ENCODE data around the gene PITPNC1.
"Not testable (repeated sequence)": the region's sequence is repeated elsewhere in the genome, so short reads cannot be mapped to it uniquely, and the experiment has no call there.

The PITPNC1 gene

DNA sequence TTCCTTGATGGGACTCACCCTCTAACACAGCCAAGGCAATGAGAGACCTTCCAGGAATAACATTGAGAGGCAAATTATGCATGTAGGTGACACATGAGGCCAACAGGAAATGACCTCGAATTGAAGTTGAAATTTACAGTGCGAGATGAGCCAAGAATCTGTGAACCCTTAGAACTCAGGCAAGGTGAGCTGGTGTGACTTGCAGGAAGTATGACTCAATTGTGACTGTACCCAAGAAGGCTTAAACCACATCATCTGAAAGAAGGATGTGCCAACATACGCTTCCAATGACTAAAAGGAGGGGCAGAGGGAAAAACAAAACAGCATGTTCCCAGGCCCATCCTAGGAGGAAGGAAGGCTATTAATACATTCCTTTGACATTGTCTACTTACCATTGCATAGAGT, 44.8 kb downstream of the PITPNC1 start:
- H3K4me3 ChIP-seq (replicated peaks; ENCODE audit: low read depth, low read length), result no peak overlapping the region
- TF ChIP-seq, protein P1, sequence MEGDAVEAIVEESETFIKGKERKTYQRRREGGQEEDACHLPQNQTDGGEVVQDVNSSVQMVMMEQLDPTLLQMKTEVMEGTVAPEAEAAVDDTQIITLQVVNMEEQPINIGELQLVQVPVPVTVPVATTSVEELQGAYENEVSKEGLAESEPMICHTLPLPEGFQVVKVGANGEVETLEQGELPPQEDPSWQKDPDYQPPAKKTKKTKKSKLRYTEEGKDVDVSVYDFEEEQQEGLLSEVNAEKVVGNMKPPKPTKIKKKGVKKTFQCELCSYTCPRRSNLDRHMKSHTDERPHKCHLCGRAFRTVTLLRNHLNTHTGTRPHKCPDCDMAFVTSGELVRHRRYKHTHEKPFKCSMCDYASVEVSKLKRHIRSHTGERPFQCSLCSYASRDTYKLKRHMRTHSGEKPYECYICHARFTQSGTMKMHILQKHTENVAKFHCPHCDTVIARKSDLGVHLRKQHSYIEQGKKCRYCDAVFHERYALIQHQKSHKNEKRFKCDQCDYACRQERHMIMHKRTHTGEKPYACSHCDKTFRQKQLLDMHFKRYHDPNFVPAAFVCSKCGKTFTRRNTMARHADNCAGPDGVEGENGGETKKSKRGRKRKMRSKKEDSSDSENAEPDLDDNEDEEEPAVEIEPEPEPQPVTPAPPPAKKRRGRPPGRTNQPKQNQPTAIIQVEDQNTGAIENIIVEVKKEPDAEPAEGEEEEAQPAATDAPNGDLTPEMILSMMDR (IDR thresholded peaks at IDR 0.05; ENCODE audit: low read length, missing control alignments), result no peak
- DNase-seq (ENCODE audit: low read depth), result peak; percentile 88

DNA sequence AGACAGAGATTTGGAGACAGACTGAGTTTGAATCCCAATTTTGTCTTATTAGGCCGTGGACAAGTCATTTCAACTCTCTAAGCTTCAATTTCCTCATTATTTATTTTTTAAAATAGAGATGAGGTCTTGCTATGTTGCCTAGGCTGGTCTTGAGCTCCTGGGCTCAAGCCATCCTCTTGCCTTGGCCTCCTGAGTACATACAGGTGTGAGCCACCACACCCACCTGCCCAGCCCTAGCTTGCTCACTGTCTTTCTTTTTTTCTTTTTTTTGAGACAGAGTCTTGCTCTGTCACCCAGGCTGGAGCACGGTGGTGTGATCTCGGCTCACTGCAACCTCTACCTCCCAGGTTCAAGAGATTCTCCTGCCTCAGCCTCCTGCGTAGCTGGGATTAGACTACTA, 45.2 kb downstream of the PITPNC1 start:
- not testable (repeated sequence) for DNase-seq (ENCODE audit: low read depth); H3K4me3 ChIP-seq (replicated peaks; ENCODE audit: low read depth, low read length)

DNA sequence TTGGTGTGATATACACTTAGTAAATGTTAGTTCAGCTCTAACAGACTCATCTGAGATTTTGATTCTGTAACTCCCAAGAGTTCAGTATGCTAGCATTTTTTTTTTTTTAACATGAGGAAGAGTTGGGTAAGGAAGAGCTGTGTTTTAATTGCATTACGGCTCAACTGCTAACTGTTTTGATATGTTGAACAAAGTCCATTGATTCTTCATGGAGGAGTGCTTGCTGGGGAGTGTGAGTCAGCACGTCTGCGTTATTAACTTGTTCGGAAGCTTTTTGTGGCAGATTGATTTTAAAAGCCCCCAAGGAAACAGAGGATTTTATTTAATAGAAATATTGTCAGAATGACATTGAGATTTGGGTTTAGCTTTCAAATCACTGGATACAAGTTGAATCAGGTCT, 45.8 kb downstream of the PITPNC1 start:
- no peak for DNase-seq (ENCODE audit: low read depth)
- TF ChIP-seq, protein P1 (IDR thresholded peaks at IDR 0.05; ENCODE audit: low read length, missing control alignments), result no peak
- H3K4me3 ChIP-seq (replicated peaks; ENCODE audit: low read depth, low read length), result no peak overlapping the region

DNA sequence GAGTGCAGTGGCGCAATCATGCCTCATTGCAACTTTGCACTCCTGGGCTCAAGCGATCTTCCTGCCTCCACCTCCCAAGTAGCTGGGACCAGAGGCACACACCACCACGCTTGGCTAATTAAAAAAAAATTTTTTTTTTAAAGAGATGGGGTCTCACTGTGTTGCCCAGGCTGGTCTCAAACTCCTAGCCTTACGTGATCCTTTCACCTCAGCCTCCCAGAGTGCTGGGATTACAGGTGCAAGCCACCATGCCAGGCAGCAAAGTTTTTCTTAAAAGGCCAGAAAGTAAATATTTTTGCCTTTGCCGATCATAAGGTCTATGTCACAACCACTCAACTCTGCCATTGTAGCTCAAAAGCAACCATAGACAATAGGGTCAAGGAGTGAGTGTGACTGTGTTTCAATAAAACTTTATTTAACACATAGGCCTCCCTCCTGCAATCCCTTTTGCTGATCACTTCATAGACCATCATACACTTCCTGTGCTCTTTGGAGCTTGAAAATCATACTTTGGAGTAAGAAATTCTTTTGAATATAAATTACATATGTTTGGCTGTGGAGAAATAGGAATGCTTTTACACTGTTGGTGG, 48.6 kb downstream of the PITPNC1 start:
- TF ChIP-seq, protein P1 (IDR thresholded peaks at IDR 0.05; ENCODE audit: low read length, missing control alignments), result no peak
- no peak overlapping the region for H3K4me3 ChIP-seq (replicated peaks; ENCODE audit: low read depth, low read length)
- DNase-seq (ENCODE audit: low read depth), result no peak

DNA sequence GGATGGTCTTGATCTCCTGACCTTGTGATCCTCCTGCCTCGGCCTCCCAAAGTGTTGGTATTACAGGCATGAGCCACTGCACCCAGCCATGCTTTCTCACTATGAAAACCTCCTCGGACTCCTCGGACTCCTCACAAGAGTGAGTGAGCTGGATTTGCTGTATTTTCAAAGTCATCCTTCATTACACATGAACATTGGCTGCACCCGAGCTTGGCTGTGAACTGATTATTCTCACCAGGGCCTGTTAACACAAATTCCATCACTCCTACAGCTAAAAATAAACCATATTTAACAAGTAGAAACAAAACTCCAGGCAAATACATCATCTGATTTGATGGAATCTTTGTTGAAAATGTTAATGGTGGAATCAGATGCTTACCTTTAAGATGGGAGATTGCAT, 50.3 kb downstream of the PITPNC1 start:
- no peak overlapping the region for H3K4me3 ChIP-seq (replicated peaks; ENCODE audit: low read depth, low read length)
- TF ChIP-seq, protein P1 (IDR thresholded peaks at IDR 0.05; ENCODE audit: low read length, missing control alignments), result no peak
- DNase-seq (ENCODE audit: low read depth), result no peak

DNA sequence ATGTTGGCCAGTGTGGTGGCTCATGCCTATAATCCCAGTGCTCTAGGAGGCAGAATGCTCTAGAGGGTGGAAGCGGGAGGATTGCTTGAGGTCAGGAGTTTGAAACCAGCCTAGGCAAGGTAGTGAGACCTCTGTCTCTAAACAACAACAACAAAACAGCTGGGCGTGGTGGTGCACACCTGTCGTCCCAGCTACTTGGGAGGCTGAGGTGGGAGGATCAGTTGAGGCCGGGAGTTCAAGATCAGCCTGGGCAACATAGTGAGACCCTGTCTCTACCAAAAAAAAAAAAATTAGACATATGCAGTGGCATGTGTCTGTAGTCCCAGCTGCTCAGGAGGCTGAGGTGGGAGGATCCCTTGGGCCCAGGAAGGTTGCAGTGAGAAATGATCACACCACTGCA, 53.4 kb downstream of the PITPNC1 start:
- DNase-seq (ENCODE audit: low read depth), result not testable (repeated sequence)

DNA sequence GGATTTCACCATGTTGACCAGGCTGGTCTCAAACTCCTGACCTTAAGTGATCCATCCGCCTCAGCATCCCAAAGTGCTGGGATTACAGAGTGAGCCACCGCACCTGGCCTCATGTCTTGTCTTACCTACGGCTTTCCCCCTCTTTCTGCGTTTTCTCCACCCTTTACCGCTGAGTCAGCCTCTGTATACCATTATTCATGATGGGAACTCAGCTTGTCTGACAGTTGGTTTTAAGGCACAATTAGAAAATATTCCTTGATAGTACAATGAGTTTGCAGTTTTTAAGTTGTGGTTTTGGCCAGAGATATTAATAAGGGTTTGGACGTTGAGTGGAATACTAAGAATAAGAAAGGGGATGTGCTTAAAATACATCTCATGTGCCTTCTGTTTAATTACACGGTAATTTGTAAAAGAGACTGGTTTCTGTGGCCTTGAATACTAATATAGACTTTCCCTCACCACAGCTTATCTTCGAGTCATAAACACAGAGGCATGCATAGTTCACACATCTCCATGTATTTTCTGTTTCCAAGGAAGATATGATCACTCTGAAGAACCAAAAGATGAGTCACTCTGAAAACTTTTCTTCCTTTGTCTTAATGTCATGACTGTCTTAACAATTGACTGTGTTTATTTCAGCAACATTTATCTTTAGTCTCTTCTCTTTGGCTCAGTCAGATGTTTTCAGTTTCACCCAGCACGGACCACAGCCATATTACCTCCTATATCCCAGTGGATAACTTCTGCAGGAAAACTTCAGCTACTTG, 54.4 kb downstream of the PITPNC1 start:
- TF ChIP-seq, protein P1 (IDR thresholded peaks at IDR 0.05; ENCODE audit: low read length, missing control alignments), result no peak
- DNase-seq (ENCODE audit: low read depth), result peak; percentile 92
- peak overlapping the region; percentile 22 for H3K4me3 ChIP-seq (replicated peaks; ENCODE audit: low read depth, low read length)

More for the DNA sequence above, 53.4 kb downstream of the PITPNC1 start:
- H3K4me3 ChIP-seq (replicated peaks; ENCODE audit: low read depth, low read length), result not testable (repeated sequence)
